HG03139 (cell line): ENCODE data around the gene MMGT1.

ENCODE experiments used
- ATAC-seq: cut with Tn5 transposase; IDR thresholded peaks from one replicate; pipeline ENCODE4 v1.9.1; 2021; ENCODE audit not compliant: unreplicated experiment

The MMGT1 gene

GRCh38 chrX:135973548-135974278 is at the start of gene MMGT1:
MMGT1 (minus strand) TSS chrX:135973988; CDS start chrX:135973675, 313 bp downstream.
- ATAC-seq: peak; percentile 93

GRCh38 chrX:136021903-136022302 is 48.1 kb upstream of the MMGT1 start:
- no peak for ATAC-seq

- ATAC-seq: peak; percentile 76
These were observed 47.4 kb upstream of the MMGT1 start for GRCh38 chrX:136021160-136021559.

- ATAC-seq: no peak
These were observed 45.4 kb upstream of the MMGT1 start for GRCh38 chrX:136019226-136019625.

- no peak for ATAC-seq
These were observed 43.1 kb upstream of the MMGT1 start for GRCh38 chrX:136016881-136017280.

- no peak for ATAC-seq
These were observed 41.2 kb upstream of the MMGT1 start for GRCh38 chrX:136015016-136015415.

- no peak for ATAC-seq
These were observed 14.5 kb upstream of the MMGT1 start for GRCh38 chrX:135988245-135988644.

- no peak for ATAC-seq
These were observed 12.2 kb upstream of the MMGT1 start for GRCh38 chrX:135985973-135986310.

- peak; percentile 86 for ATAC-seq
These were observed 11.6 kb upstream of the MMGT1 start, which contains the start of gene SLC9A6 for GRCh38 chrX:135985157-135985972. SLC9A6 (plus strand) TSS chrX:135985435; CDS start chrX:135985659, 224 bp downstream.

- ATAC-seq: no peak
These were observed 11.0 kb upstream of the MMGT1 start for GRCh38 chrX:135984791-135985156.

- no peak for ATAC-seq
These were observed 10.5 kb upstream of the MMGT1 start for GRCh38 chrX:135984256-135984655.

GRCh38 chrX:135982860-135983259 is 9.1 kb upstream of the MMGT1 start:
- no peak for ATAC-seq

GRCh38 chrX:135981668-135982067 is 7.9 kb upstream of the MMGT1 start:
- ATAC-seq: no peak

GRCh38 chrX:135981010-135981409 is 7.2 kb upstream of the MMGT1 start:
- no peak for ATAC-seq

GRCh38 chrX:135977611-135978010 is 3.8 kb upstream of the MMGT1 start:
- ATAC-seq: no peak

GRCh38 chrX:135975421-135975820 is 1.6 kb upstream of the MMGT1 start:
- no peak for ATAC-seq

- no peak for ATAC-seq
These were observed 580 bp upstream of the MMGT1 start for GRCh38 chrX:135974279-135974856.

GRCh38 chrX:135973025-135973547 is 702 bp downstream of the MMGT1 start:
- no peak for ATAC-seq

GRCh38 chrX:135951291-135951690 is 22.5 kb downstream of the MMGT1 start:
- no peak for ATAC-seq

- ATAC-seq: no peak
These were observed 29.3 kb downstream of the MMGT1 start for GRCh38 chrX:135944486-135944885.

- no peak for ATAC-seq
These were observed 41.9 kb downstream of the MMGT1 start for GRCh38 chrX:135931644-135932487.
